Type B pancreatic cell (in vitro differentiated cells): ENCODE measurements around the gene SP100. TPM values are rescaled to one million over a fixed set of nuclear protein-coding genes. Genes with fewer than 3 reads are reported as not detected.
"Not testable (repeated sequence)": the region's sequence is repeated elsewhere in the genome, so short reads cannot be mapped to it uniquely, and the experiment has no call there.

Experiments used
- DNase-seq: peaks from one replicate; pipeline ENCODE4 v3.0.0; 2021; ENCODE audit warnings: mixed read lengths; ENCODE audit not compliant: unreplicated experiment; ENCODE audit errors: extremely low spot score
- H3K27ac Mint-ChIP-seq: 2 replicates; pipeline ENCODE4 v1.8.0; 2021; ENCODE audit warnings: mild to moderate bottlenecking, mixed read lengths
- H3K27me3 Mint-ChIP-seq: 2 replicates; pipeline ENCODE4 v1.8.0; 2021; ENCODE audit warnings: mixed read lengths
- H3K36me3 Mint-ChIP-seq: 2 replicates; pipeline ENCODE4 v1.8.0; 2021; ENCODE audit warnings: mixed read lengths
- H3K4me1 Mint-ChIP-seq: one replicate; pipeline ENCODE4 v1.8.0; 2021; ENCODE audit warnings: mixed read lengths; ENCODE audit not compliant: unreplicated experiment
- H3K4me3 Mint-ChIP-seq: 2 replicates; pipeline ENCODE4 v1.8.0; 2021; ENCODE audit warnings: mild to moderate bottlenecking, mixed read lengths
- H3K9me3 Mint-ChIP-seq: 2 replicates; pipeline ENCODE4 v1.8.0; 2021; ENCODE audit warnings: mixed read lengths
- total RNA-seq: library from RNA; stranded (reverse); gene quantifications from 2 replicates; pipeline ENCODE4 v1.2.1, GENCODE V29; 2021; ENCODE audit warnings: low replicate concordance
- TF ChIP-seq, protein P1 (sequence below): fragments of 200-600 bp; sonication (generic); conservative IDR thresholded peaks from 2 replicates; pipeline ENCODE4 v1.5.0; 2021; ENCODE audit warnings: antibody characterized with exemption, mild to moderate bottlenecking

The SP100 gene
- total RNA-seq, 1 donor from 2014 or later: 21.7 TPM

DNA sequence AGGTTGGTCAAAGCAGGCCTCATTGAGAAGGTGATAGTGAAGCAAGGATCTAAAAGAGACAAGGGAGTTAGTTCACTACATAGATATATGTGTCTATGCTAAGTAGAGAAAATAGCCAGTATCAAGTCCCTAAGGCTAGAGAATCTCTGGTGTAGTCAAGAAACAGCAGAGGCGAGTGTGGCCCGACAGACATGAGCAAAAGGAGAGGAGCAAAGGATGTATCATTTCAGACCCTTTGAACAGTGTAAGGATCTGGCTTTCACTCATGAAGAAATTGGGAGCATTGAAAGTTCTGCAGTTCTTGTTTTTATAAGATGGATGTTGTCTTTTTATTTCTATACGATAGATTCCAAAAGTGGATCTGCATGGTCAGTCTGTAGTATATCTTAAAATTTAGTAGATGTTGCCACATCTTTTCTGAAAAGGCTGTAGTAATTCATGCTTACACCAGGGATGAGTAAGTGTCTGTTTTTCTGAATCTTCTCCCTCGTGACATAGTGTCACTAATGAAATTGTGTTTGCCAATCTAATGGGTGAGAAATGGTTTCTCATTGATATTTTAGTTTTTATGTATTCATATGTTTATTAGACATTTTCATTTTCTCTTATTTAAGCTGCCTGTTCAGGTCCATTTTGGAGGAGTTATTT, 18.8 kb downstream of the SP100 start:
- Mint-ChIP-seq H3K27ac (no peak overlapping the region), H3K9me3 (no peaks in the 10 kb centered on the region), H3K36me3 (peaks cover 4% of the 10 kb centered on the region), H3K4me1 (no peaks in the 10 kb centered on the region), H3K4me3 (no peak overlapping the region), H3K27me3 (no peaks in the 10 kb centered on the region)
- TF ChIP-seq, protein P1, sequence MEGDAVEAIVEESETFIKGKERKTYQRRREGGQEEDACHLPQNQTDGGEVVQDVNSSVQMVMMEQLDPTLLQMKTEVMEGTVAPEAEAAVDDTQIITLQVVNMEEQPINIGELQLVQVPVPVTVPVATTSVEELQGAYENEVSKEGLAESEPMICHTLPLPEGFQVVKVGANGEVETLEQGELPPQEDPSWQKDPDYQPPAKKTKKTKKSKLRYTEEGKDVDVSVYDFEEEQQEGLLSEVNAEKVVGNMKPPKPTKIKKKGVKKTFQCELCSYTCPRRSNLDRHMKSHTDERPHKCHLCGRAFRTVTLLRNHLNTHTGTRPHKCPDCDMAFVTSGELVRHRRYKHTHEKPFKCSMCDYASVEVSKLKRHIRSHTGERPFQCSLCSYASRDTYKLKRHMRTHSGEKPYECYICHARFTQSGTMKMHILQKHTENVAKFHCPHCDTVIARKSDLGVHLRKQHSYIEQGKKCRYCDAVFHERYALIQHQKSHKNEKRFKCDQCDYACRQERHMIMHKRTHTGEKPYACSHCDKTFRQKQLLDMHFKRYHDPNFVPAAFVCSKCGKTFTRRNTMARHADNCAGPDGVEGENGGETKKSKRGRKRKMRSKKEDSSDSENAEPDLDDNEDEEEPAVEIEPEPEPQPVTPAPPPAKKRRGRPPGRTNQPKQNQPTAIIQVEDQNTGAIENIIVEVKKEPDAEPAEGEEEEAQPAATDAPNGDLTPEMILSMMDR: no peak
- no peak for DNase-seq

- no peak for DNase-seq
- TF ChIP-seq, protein P1: no peak
- Mint-ChIP-seq H3K9me3 (no peaks in the 10 kb centered on the region), H3K4me1 (no peaks in the 10 kb centered on the region), H3K27me3 (no peaks in the 10 kb centered on the region), H3K4me3 (no peak overlapping the region), H3K27ac (no peak overlapping the region), H3K36me3 (peaks cover 4% of the 10 kb centered on the region)
These were observed 19.4 kb downstream of the SP100 start for GRCh38 chr2:230435431-230435830.

GRCh38 chr2:230439121-230439520, 23.1 kb downstream of the SP100 start:
- not testable (repeated sequence) for H3K4me3 Mint-ChIP-seq, H3K9me3 Mint-ChIP-seq, H3K4me1 Mint-ChIP-seq, DNase-seq, H3K36me3 Mint-ChIP-seq, H3K27me3 Mint-ChIP-seq, H3K27ac Mint-ChIP-seq

DNA sequence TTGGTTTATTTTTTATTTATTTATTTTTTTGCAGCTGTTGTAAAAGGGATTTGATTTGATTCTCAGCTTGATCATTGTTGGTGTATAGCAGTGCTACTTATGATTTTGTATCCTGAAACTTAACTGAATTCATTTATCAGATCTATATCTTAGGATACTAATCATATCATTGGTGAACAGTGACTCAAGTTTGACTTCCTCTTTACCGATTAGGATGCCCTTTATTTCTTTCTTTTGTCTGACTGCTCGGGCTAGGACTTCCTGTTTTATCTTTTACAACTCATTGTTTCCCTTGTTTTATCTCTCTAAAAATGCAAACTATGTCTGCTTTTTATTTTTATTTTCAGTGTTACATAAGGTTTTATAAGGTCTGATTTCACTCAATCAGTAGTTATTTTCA, 23.6 kb downstream of the SP100 start:
- no peak for DNase-seq
- Mint-ChIP-seq H3K27ac (no peak overlapping the region), H3K4me3 (no peak overlapping the region), H3K36me3 (peaks cover 4% of the 10 kb centered on the region), H3K9me3 (no peaks in the 10 kb centered on the region), H3K4me1 (no peaks in the 10 kb centered on the region), H3K27me3 (no peaks in the 10 kb centered on the region)
- TF ChIP-seq, protein P1: no peak

DNA sequence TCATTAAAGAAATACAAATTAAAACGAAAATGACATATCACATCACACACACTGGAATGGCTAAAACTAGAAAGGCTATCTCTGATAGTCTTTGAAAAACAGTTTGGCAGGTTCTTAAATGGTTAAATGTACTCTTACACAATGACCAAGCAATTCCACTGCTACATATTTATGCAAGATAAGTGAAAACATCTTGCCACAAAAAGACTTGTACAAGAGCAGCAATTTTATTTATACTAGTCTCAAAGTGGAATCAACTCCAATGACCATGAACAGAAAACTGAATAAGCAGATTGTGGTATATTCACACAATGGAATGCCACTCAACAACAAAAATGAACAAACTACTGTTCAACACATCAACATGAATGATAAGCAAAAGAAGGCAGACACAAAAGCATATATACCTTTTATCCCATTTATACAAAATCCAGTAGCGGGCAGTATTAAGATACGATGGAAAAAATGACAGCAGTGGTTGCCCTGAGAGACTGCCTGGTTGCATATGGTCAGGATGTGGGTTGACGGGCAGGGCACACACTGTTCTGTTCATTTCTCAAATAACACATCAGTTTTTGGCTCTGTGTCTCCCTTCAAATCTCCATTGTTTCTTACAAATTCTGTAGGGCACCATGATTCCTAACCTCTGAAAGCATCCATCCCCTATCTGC, 25.4 kb downstream of the SP100 start:
- H3K27ac Mint-ChIP-seq: no peak overlapping the region
- no peaks in the 10 kb centered on the region for H3K9me3 Mint-ChIP-seq
- no peak overlapping the region for H3K4me3 Mint-ChIP-seq
- H3K4me1 Mint-ChIP-seq: no peaks in the 10 kb centered on the region
- no peaks in the 10 kb centered on the region for H3K27me3 Mint-ChIP-seq
- DNase-seq: no peak
- TF ChIP-seq, protein P1: no peak
- H3K36me3 Mint-ChIP-seq: peaks cover 2% of the 10 kb centered on the region

DNA sequence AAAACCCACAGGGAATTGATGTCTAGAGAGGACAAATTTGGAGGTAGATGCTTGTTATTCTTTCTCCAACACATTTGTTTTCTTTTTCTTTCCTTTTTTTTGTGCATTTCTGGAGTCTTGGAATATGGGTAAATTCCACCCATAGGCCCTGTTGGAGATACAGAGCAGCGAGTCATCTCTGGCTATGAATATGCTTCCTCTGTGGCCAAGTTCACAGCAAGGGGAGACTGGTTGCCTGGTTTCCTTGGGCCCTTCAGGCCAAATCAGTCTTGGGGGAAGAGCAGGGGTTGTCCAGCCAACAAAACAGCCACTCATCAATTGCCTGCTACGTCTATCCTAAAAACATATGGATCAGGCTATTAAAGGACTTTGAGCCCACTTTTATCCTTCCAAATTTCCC, 27.5 kb downstream of the SP100 start:
- H3K4me3 Mint-ChIP-seq: no peak overlapping the region
- H3K27ac Mint-ChIP-seq: no peak overlapping the region
- no peaks in the 10 kb centered on the region for H3K27me3 Mint-ChIP-seq
- TF ChIP-seq, protein P1: no peak
- DNase-seq: no peak
- H3K4me1 Mint-ChIP-seq: no peaks in the 10 kb centered on the region
- H3K9me3 Mint-ChIP-seq: no peaks in the 10 kb centered on the region
- peaks cover 3% of the 10 kb centered on the region for H3K36me3 Mint-ChIP-seq
